SK-N-SH (cell line): ENCODE results near the gene FALEC. TPM values are rescaled to one million over a fixed set of nuclear protein-coding genes. Genes with fewer than 3 reads are reported as not detected.

Source experiments
- CTCF ChIA-PET: fragments of 300-600, 350-600 bp; formaldehyde crosslinking; extraction: SDS; loops from one replicate; lab custom pipeline; 2021; lab: Yijun Ruan, JAX
- POLR2A ChIA-PET: fragments of 350-600 bp; sonication (Branson Sonifier 250); formaldehyde crosslinking; extraction: SDS; loops from one replicate; lab custom pipeline; 2020; ENCODE audit warnings: antibody characterized with exemption, inconsistent platforms; lab: Yijun Ruan, JAX
- DNase-seq: peaks from one replicate; pipeline ENCODE4 v3.0.0; 2012
- H2AFZ ChIP-seq: fragments of 200-600 bp; sonication (generic); 2 replicates; pipeline ENCODE4 v1.8.1; 2016; ENCODE audit warnings: antibody characterized with exemption, mild to moderate bottlenecking, low read depth
- H3F3A ChIP-seq: fragments of 200-600 bp; sonication (generic); replicated peaks from 2 replicates; pipeline ENCODE3; 2016; ENCODE audit warnings: antibody characterized with exemption, mild to moderate bottlenecking; ENCODE audit not compliant: insufficient read depth
- H3K27ac ChIP-seq, 2 experiments: fragments of 200-500 bp in 1 of 2; fragments of 200-600 bp in 1 of 2; sonication (Bioruptor generic) in 1 of 2; sonication (generic), shearing (Covaris generic) in 1 of 2; 2 replicates each; pipeline versions ENCODE4 v1.5.1 to v1.6.1; 2014 to 2016; ENCODE audit warnings: low read depth in 2 of 2, inconsistent platforms in 1 of 2, low read length in 1 of 2, mild to moderate bottlenecking in 1 of 2, mixed read lengths in 1 of 2
- H3K27me3 ChIP-seq: fragments of 200-600 bp; sonication (generic), shearing (Covaris generic); 2 replicates; pipeline ENCODE4 v1.6.1; 2016; ENCODE audit warnings: mixed run types; ENCODE audit not compliant: insufficient read depth
- H3K36me3 ChIP-seq, 2 experiments: fragments of 200-500 bp in 1 of 2; fragments of 200-600 bp in 1 of 2; sonication (Bioruptor generic) in 1 of 2; sonication (generic) in 1 of 2; replicated peaks in 1 of 2; 2 replicates each; pipeline versions ENCODE3 to v1.5.1; 2014 to 2016; ENCODE audit warnings: low read length in 1 of 2, mild to moderate bottlenecking in 1 of 2; ENCODE audit not compliant: insufficient read depth in 2 of 2, control insufficient read depth in 1 of 2
- H3K4me1 ChIP-seq, 2 experiments: fragments of 200-500 bp in 1 of 2; fragments of 200-600 bp in 1 of 2; sonication (Bioruptor generic) in 1 of 2; sonication (generic), shearing (Covaris generic) in 1 of 2; 2 replicates each; pipeline versions ENCODE4 v1.5.1 to v1.6.1; 2014 to 2016; ENCODE audit warnings: low read depth in 1 of 2, low read length in 1 of 2, mixed run types in 1 of 2; ENCODE audit not compliant: insufficient read depth in 2 of 2, control insufficient read depth in 1 of 2
- H3K4me2 ChIP-seq: fragments of 200-600 bp; sonication (generic), shearing (Covaris generic); 2 replicates; pipeline ENCODE4 v1.6.1; 2017; ENCODE audit warnings: mixed run types
- H3K4me3 ChIP-seq, 2 experiments: fragments of 200-500 bp in 1 of 2; fragments of 200-600 bp in 1 of 2; sonication (Bioruptor generic) in 1 of 2; sonication (generic), shearing (Covaris generic) in 1 of 2; 2 replicates each; pipeline versions ENCODE4 v1.5.1 to v1.8.1; 2014 to 2016; ENCODE audit warnings: low read depth in 2 of 2, inconsistent platforms in 1 of 2, low read length in 1 of 2, mild to moderate bottlenecking in 1 of 2, mixed read lengths in 1 of 2, moderate library complexity in 1 of 2
- H3K79me2 ChIP-seq: fragments of 200-600 bp; sonication (generic); 2 replicates; pipeline ENCODE4 v1.8.1; 2017; ENCODE audit warnings: mild to moderate bottlenecking; ENCODE audit not compliant: insufficient read depth
- H3K9ac ChIP-seq: fragments of 200-600 bp; sonication (generic); 2 replicates; pipeline ENCODE4 v1.6.1; 2017; ENCODE audit warnings: mixed run types
- H3K9me2 ChIP-seq: fragments of 200-600 bp; sonication (generic); 2 replicates; pipeline ENCODE4 v1.6.1; 2017; ENCODE audit warnings: mixed run types
- H3K9me3 ChIP-seq: fragments of 200-600 bp; sonication (generic); 2 replicates; pipeline ENCODE4 v1.6.1; 2017; ENCODE audit warnings: mixed run types, mild to moderate bottlenecking, moderate library complexity
- H4K20me1 ChIP-seq: fragments of 200-600 bp; sonication (generic); 2 replicates; pipeline ENCODE4 v1.6.1; 2017; ENCODE audit warnings: mild to moderate bottlenecking, mixed run types; ENCODE audit not compliant: insufficient read depth
- EP300 ChIP-seq, 2 experiments: IDR thresholded peaks; 2 replicates each; pipeline versions ENCODE4 v1.4.0 to v1.6.1; 2012; ENCODE audit warnings: borderline replicate concordance in 1 of 2, low read depth in 1 of 2, low read length in 1 of 2
- FOXJ3 ChIP-seq: sonication (generic); formaldehyde crosslinking; IDR thresholded peaks from 2 replicates; pipeline ENCODE4 v1.5.1; 2020; ENCODE audit warnings: mild to moderate bottlenecking, missing genetic modification reagents
- GATA2 ChIP-seq: sonication (generic); formaldehyde crosslinking; IDR thresholded peaks from 2 replicates; pipeline ENCODE4 v1.5.0; 2020; ENCODE audit warnings: mild to moderate bottlenecking, missing genetic modification reagents
- MEF2A ChIP-seq: IDR thresholded peaks from 2 replicates; pipeline ENCODE4 v1.4.0; 2012; ENCODE audit warnings: low read depth, borderline replicate concordance
- MXI1 ChIP-seq: IDR thresholded peaks from 2 replicates; pipeline ENCODE4 v1.6.1; 2012; ENCODE audit warnings: mild to moderate bottlenecking, low read depth, low read length, improper control_type of control experiment
- NRF1 ChIP-seq: IDR thresholded peaks from 2 replicates; pipeline ENCODE4 v1.6.1; 2012; ENCODE audit warnings: low read depth, mild to moderate bottlenecking, low read length
- RCOR1 ChIP-seq: fragments of 150-350 bp; IDR thresholded peaks from 2 replicates; pipeline ENCODE4 v1.6.1; 2017; ENCODE audit warnings: antibody characterized with exemption, low read length
- RFX5 ChIP-seq: IDR thresholded peaks from 2 replicates; pipeline ENCODE4 v1.6.1; 2012; ENCODE audit warnings: mild to moderate bottlenecking, improper control_type of control experiment, low read length
- RXRA ChIP-seq: IDR thresholded peaks from 2 replicates; pipeline ENCODE4 v1.4.0; 2012; ENCODE audit warnings: low read depth, mild to moderate bottlenecking, borderline replicate concordance
- TAF1 ChIP-seq: IDR thresholded peaks from 2 replicates; pipeline ENCODE4 v1.6.1; 2012; ENCODE audit warnings: low read depth, mild to moderate bottlenecking, low read length, moderate library complexity, borderline replicate concordance
- YY1 ChIP-seq: IDR thresholded peaks from 2 replicates; pipeline ENCODE4 v1.4.0; 2012; ENCODE audit warnings: low read depth, mild to moderate bottlenecking
- WGBS: methylation state at CpG from one replicate; pipeline ENCODE4 v1.1.6; 2017; ENCODE audit warnings: low lambda C conversion rate; 5-methylcytosine and 5-hydroxymethylcytosine counted together
- polyA plus RNA-seq, 3 experiments: library from polyadenylated mRNA; depleted of rRNA; stranded (reverse); fragments of >200 nt; gene quantifications; 2 replicates each; pipeline ENCODE4 v1.2.3, GENCODE V29; 2012
- TF ChIP-seq, protein P1 (sequence below): IDR thresholded peaks from 2 replicates; pipeline ENCODE4 v1.4.0; 2012; ENCODE audit warnings: low read depth, borderline replicate concordance
- TF ChIP-seq, protein P2 (sequence below): fragments of 150-350 bp; IDR thresholded peaks from 2 replicates; pipeline ENCODE4 v1.6.1; 2017; ENCODE audit warnings: antibody characterized with exemption, low read length, low read depth, borderline replicate concordance
- TF ChIP-seq, protein P3 (sequence below): IDR thresholded peaks from 2 replicates; pipeline ENCODE4 v1.4.0; 2012; ENCODE audit warnings: low read depth
- TF ChIP-seq, protein P4 (sequence below): IDR thresholded peaks from 2 replicates; pipeline ENCODE4; 2012
- TF ChIP-seq, protein P5 (sequence below): IDR thresholded peaks from 2 replicates; pipeline ENCODE4 v1.4.0; 2012; ENCODE audit warnings: low read depth, borderline replicate concordance

FALEC gene
- polyA plus RNA-seq, 1 of the 3 experiments (the other 2 are of a cell fraction): 0.72 TPM

DNA sequence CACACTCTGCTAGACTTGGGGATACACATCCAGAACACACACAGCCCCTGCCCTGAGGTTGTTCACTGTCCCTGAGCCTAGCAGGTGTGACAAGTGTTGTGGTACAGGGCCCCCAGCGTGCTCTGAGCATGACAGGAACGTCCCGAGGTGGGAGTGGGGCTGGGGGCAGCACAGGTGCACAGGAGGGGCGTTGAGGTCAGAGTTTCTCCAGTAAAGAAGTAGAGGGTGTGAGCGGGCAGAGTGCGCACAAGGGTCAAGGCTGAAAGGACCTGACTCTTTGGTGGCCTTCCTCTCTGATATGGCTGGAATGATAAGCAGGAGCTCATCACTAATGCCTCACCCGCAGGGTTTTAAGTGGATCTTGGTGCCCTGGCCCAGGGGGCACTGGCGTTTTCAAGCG is 1.3 kb upstream of the FALEC start:
- CTCF ChIA-PET: interaction anchor here (1.5 to 3.3 kb wide), 3 partner anchors 45 to 258 kb away, joined by 5 to 19 read pairs (median 9); no protein-coding TSS in a partner anchor

More for the DNA sequence above, 1.3 kb upstream of the FALEC start:
- Histone ChIP-seq H3K4me3 (no peak overlapping the region), H3K4me2 (peak overlapping the region; percentile 75; the same call in 1 of the 2 replicates), H3K27ac (no peak overlapping the region; a peak in 1 of 4 replicates), H3K79me2 (peaks cover 2% of the 10 kb centered on the region; the same call in 1 of the 2 replicates), H3K9me2 (no peaks in the 10 kb centered on the region), H3F3A (peaks cover 3% of the 10 kb centered on the region), H3K4me1 (peaks cover 2 to 4% of the 10 kb centered on the region in 2 experiments; a peak in 1 of 4 replicates), H2AFZ (0 out of 2 replicates have a peak overlapping the region, but pooled peaks have one; percentile 84), H3K9ac (no peak overlapping the region), H3K36me3 (no peaks in the 10 kb centered on the region), H3K9me3 (no peaks in the 10 kb centered on the region), H3K27me3 (no peaks in the 10 kb centered on the region), H4K20me1 (no peaks in the 10 kb centered on the region)
- TF ChIP-seq, protein P1, sequence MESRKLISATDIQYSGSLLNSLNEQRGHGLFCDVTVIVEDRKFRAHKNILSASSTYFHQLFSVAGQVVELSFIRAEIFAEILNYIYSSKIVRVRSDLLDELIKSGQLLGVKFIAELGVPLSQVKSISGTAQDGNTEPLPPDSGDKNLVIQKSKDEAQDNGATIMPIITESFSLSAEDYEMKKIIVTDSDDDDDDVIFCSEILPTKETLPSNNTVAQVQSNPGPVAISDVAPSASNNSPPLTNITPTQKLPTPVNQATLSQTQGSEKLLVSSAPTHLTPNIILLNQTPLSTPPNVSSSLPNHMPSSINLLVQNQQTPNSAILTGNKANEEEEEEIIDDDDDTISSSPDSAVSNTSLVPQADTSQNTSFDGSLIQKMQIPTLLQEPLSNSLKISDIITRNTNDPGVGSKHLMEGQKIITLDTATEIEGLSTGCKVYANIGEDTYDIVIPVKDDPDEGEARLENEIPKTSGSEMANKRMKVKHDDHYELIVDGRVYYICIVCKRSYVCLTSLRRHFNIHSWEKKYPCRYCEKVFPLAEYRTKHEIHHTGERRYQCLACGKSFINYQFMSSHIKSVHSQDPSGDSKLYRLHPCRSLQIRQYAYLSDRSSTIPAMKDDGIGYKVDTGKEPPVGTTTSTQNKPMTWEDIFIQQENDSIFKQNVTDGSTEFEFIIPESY: no peak
- TF ChIP-seq, protein P2, sequence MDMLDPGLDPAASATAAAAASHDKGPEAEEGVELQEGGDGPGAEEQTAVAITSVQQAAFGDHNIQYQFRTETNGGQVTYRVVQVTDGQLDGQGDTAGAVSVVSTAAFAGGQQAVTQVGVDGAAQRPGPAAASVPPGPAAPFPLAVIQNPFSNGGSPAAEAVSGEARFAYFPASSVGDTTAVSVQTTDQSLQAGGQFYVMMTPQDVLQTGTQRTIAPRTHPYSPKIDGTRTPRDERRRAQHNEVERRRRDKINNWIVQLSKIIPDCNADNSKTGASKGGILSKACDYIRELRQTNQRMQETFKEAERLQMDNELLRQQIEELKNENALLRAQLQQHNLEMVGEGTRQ: no peak
- TF ChIP-seq EP300 (IDR thresholded peaks at IDR 0.05; ENCODE audit: borderline replicate concordance in 1 of 2, low read depth in 1 of 2, low read length in 1 of 2): no peak
- TF ChIP-seq MEF2A: no peak
- no peak for TF ChIP-seq RXRA
- no peak for TF ChIP-seq NRF1
- no peak for TF ChIP-seq RCOR1
- no peak for TF ChIP-seq GATA2 (CRISPR knock-in tag)
- TF ChIP-seq, protein P3, sequence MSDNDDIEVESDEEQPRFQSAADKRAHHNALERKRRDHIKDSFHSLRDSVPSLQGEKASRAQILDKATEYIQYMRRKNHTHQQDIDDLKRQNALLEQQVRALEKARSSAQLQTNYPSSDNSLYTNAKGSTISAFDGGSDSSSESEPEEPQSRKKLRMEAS: no peak
- TF ChIP-seq, protein P4, sequence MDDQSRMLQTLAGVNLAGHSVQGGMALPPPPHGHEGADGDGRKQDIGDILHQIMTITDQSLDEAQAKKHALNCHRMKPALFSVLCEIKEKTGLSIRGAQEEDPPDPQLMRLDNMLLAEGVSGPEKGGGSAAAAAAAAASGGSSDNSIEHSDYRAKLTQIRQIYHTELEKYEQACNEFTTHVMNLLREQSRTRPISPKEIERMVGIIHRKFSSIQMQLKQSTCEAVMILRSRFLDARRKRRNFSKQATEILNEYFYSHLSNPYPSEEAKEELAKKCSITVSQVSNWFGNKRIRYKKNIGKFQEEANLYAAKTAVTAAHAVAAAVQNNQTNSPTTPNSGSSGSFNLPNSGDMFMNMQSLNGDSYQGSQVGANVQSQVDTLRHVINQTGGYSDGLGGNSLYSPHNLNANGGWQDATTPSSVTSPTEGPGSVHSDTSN: no peak
- TF ChIP-seq YY1: no peak
- TF ChIP-seq MXI1: no peak
- no peak for TF ChIP-seq FOXJ3 (CRISPR knock-in tag)
- no peak for TF ChIP-seq RFX5
- TF ChIP-seq, protein P5, sequence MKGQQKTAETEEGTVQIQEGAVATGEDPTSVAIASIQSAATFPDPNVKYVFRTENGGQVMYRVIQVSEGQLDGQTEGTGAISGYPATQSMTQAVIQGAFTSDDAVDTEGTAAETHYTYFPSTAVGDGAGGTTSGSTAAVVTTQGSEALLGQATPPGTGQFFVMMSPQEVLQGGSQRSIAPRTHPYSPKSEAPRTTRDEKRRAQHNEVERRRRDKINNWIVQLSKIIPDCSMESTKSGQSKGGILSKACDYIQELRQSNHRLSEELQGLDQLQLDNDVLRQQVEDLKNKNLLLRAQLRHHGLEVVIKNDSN: no peak
- no peak for TF ChIP-seq TAF1
- WGBS: 92% methylated on average over 9 of the region's 9 CpGs
- DNase-seq: no peak
- POLR2A ChIA-PET: no interaction called here
